Transverse colon (tissue), 4 donors: Measurements from ENCODE around the gene OR1D5. TPM values are rescaled to one million over a fixed set of nuclear protein-coding genes. Genes with fewer than 3 reads are reported as not detected.
A peak's percentile ranks its signal among the peaks of the same experiment; 100 is the strongest.

Experiments
- DNase-seq: peaks from one replicate; pipeline ENCODE4 v3.0.0-alpha.2; 2019
- H3K27ac ChIP-seq, 4 donors: fragments of 200-600 bp; sonication (generic); 2 replicates each; pipeline ENCODE4 v1.5.1; 2016 to 2018; ENCODE audit warnings: inconsistent platforms in 4 of 4
- H3K27me3 ChIP-seq: fragments of 200-600 bp; sonication (generic); 2 replicates; pipeline ENCODE4 v1.5.1; 2017; ENCODE audit warnings: inconsistent platforms
- H3K36me3 ChIP-seq, 4 donors: fragments of 200-600 bp; sonication (generic); 2 replicates each; pipeline ENCODE4 v1.5.1; 2017 to 2019; ENCODE audit warnings: inconsistent platforms in 4 of 4
- H3K4me1 ChIP-seq, 4 donors: fragments of 200-600 bp; sonication (generic); 2 replicates each; pipeline ENCODE4 v1.5.1; 2017 to 2020; ENCODE audit warnings: inconsistent platforms in 4 of 4
- H3K4me3 ChIP-seq, 4 donors: fragments of 200-600 bp; sonication (generic); 1 replicate in 1 of 4; 2 replicates in 3 of 4; pipeline versions ENCODE4 v1.5.1 to v1.6.1; 2017 to 2019; ENCODE audit warnings: inconsistent platforms in 4 of 4
- H3K9me3 ChIP-seq, 2 donors: fragments of 200-600 bp; sonication (generic); 2 replicates each; pipeline ENCODE4 v1.5.1; 2017 to 2019; ENCODE audit warnings: inconsistent platforms in 2 of 2
- CTCF ChIP-seq, 5 experiments: fragments of 200-600 bp in 3 of 5; fragments of 450-650 bp in 2 of 5; sonication (generic) in 3 of 5; IDR thresholded peaks; 1 replicate in 2 of 5; 2 replicates in 3 of 5; pipeline ENCODE4 v1.5.1; 2016 to 2017; ENCODE audit warnings: antibody characterized with exemption in 5 of 5, inconsistent platforms in 3 of 5, mild to moderate bottlenecking in 2 of 5, moderate library complexity in 1 of 5
- EP300 ChIP-seq: sonication (generic); formaldehyde crosslinking; IDR thresholded peaks from one replicate; pipeline ENCODE4 v1.6.1; 2017; ENCODE audit warnings: antibody characterized with exemption, low read depth
- POLR2A ChIP-seq: fragments of 450-650 bp; IDR thresholded peaks from one replicate; pipeline ENCODE4 v1.6.1; 2016; ENCODE audit warnings: antibody characterized with exemption, mild to moderate bottlenecking, moderate library complexity
- POLR2AphosphoS5 ChIP-seq, 3 donors: sonication (generic); formaldehyde crosslinking; IDR thresholded peaks; one replicate each; pipeline ENCODE4 v1.6.1; 2016; ENCODE audit warnings: antibody characterized with exemption in 3 of 3
- WGBS, 2 donors: methylation state at CpG; one replicate each; pipeline ENCODE4 v1.1.5; 2018; ENCODE audit warnings: low coverage in 1 of 2; 5-methylcytosine and 5-hydroxymethylcytosine counted together
- in situ Hi-C, 4 donors: fragments of 200-750 bp; cut with MboI; loops; one replicate each; pipeline versions ENCODE4 v1.15.0 to v1.15.1; 2017; ENCODE audit warnings: low sequenced_read_pairs in 3 of 4, low pct_ligation_motif_present in 1 of 4, low pct_unique_long_range_greater_than_20kb in 1 of 4
- intact Hi-C: fragments of 100-400 bp; cut with DNase I; formaldehyde crosslinking; loops from one replicate; pipeline ENCODE4 v1.15.1; 2023; ENCODE audit warnings: low total_unique reads
- total RNA-seq, 4 donors: library from RNA; depleted of rRNA; stranded (reverse); fragments of >200 nt; gene quantifications; one replicate each; pipeline ENCODE4 v1.1.0, GENCODE V29; 2016

OR1D5 gene
- total RNA-seq, 4 donors from 2014 or later: not detected

- no peak for DNase-seq
- intact Hi-C loops: no loop called here
- in situ Hi-C loops: loop anchor here in 3 of 4 donors (25.0 kb wide), 1 partner anchor 588 kb away; the partner anchor contains the start of genes CTNS (in 3 of the 3) and SHPK (in 3 of the 3)
- WGBS, 2 donors: 80 to 93% methylated on average over 1 to 8 of the region's 8 CpGs
- peaks cover 4 to 10% (median 4%) of the 10 kb centered on the region in 4 donors for H3K4me1 ChIP-seq
- no peak overlapping the region for H3K27ac ChIP-seq
- TF ChIP-seq POLR2AphosphoS5 (IDR thresholded peaks at IDR 0.05): no peak
- no peak for TF ChIP-seq CTCF (IDR thresholded peaks at IDR 0.05)
- no peak for TF ChIP-seq EP300
- no peak for TF ChIP-seq POLR2A
- H3K36me3 ChIP-seq: no peaks in the 10 kb centered on the region
- H3K9me3 ChIP-seq: no peaks in the 10 kb centered on the region
- no peaks in the 10 kb centered on the region for H3K27me3 ChIP-seq
- peak overlapping the region in 2 of 4 donors; percentile 57 to 58 for H3K4me3 ChIP-seq
These were observed 13.6 kb downstream of the OR1D5 start for GRCh38 chr17:3049705-3050295.

DNA sequence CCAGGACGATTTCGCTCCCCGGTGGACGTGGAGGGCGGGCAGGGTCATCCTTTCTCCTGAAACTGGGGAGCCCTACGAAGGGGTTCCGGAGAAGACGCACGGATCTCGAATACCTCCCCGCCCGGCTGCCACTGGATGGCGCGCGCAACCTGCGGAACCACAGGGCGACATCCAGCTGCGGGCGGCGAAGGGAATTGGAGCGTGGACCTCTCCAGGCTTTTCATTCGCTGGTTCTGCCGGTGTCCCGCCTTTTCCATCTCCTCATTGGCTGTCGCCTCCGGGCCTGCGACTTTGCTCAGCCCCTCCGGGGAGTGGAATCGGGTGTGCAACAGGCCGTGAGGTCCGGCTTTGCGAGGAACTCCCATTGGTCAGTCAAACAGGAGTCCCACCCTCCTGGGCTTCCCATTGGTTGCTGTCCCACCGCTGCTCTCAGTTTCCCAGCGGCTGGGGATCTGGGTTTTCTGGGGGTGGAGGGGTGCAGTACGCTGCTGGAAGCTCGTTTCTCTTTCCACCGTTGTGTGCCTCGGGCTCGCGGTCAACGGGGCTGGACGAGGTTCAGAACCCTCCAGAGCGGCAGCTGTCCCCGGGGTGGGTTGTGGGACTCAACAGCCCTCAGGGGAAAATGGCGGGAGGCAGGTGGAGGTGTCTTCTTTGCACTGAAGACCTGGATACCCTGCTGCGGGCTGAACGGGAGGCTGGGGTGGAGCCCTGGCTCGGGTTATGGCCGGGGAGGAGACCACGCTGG, 14.5 kb downstream of the OR1D5 start:
- H3K4me3 ChIP-seq: peak overlapping the region; percentile 47 to 81 (median 58)
- peaks cover 4 to 10% (median 4%) of the 10 kb centered on the region in 4 donors for H3K4me1 ChIP-seq
- 1% methylated on average over 47 of the region's 50 CpGs; no CpG with 5 or more reads in 1 of the 2 donors for WGBS, 2 donors
- peaks cover 0 to 3% of the 10 kb centered on the region in 2 donors for H3K9me3 ChIP-seq
- DNase-seq: peak; percentile 96
- TF ChIP-seq POLR2AphosphoS5 (IDR thresholded peaks at IDR 0.05) (peak in 1 of 3 donors; percentile 37), EP300 (no peak), POLR2A (peak; percentile 20), CTCF (IDR thresholded peaks at IDR 0.05) (peak; percentile 52 to 86 (median 72))
- H3K36me3 ChIP-seq: no peaks in the 10 kb centered on the region
- intact Hi-C loops: no loop called here
- peak overlapping the region; percentile 38 to 81 (median 69) for H3K27ac ChIP-seq
- no peaks in the 10 kb centered on the region for H3K27me3 ChIP-seq
- in situ Hi-C loops: loop anchor here in 3 of 4 donors (25.0 kb wide), 1 partner anchor 588 kb away; the partner anchor contains the start of genes CTNS (in 3 of the 3) and SHPK (in 3 of the 3)

DNA sequence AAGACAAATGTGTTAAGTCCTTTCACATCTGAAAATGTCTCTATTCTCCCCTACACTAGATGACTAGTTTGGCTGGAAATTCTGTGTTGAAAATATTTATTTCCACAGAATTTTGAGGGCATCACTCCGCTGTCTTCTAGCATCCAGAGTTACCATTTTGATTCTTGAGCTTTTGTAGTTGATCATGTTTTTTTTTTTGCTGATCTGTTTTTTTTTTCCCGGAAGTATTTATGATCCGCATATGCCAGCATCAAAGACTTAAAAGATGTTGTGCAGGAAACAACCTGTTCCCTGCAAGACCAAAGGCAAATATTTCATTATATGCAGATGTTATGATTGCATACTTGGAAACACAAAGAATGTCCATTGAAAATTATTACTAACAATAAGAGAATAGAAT, 16.7 kb downstream of the OR1D5 start:
- Histone ChIP-seq H3K27me3 (no peaks in the 10 kb centered on the region), H3K9me3 (peaks cover 0 to 5% of the 10 kb centered on the region in 2 donors), H3K4me1 (peaks cover 4 to 10% (median 4%) of the 10 kb centered on the region in 4 donors), H3K36me3 (no peaks in the 10 kb centered on the region), H3K4me3 (no peak overlapping the region), H3K27ac (no peak overlapping the region)
- intact Hi-C loops: no loop called here
- WGBS, 2 donors: 58 to 68% methylated on average over 3 of the region's 3 CpGs
- in situ Hi-C loops: loop anchor here in 3 of 4 donors (25.0 kb wide), 1 partner anchor 591 kb away; the partner anchor contains the start of genes CTNS (in 3 of the 3) and SHPK (in 3 of the 3)
- no peak for TF ChIP-seq CTCF (IDR thresholded peaks at IDR 0.05)
- TF ChIP-seq POLR2A: no peak
- DNase-seq: no peak

GRCh38 chr17:3043737-3044365, 19.6 kb downstream of the OR1D5 start:
- TF ChIP-seq POLR2A (no peak), CTCF (IDR thresholded peaks at IDR 0.05) (no peak), POLR2AphosphoS5 (IDR thresholded peaks at IDR 0.05) (no peak), EP300 (no peak)
- intact Hi-C loops: no loop called here
- Histone ChIP-seq H3K4me1 (peaks cover 0 to 6% (median 2%) of the 10 kb centered on the region in 4 donors), H3K36me3 (no peaks in the 10 kb centered on the region), H3K27ac (no peak overlapping the region), H3K4me3 (no peak overlapping the region), H3K9me3 (peaks cover 0 to 5% of the 10 kb centered on the region in 2 donors), H3K27me3 (peaks cover 2% of the 10 kb centered on the region)
- in situ Hi-C loops: loop anchor here in 3 of 4 donors (25.0 kb wide), 1 partner anchor 593 kb away; the partner anchor contains the start of genes CTNS (in 3 of the 3) and SHPK (in 3 of the 3)
- no peak for DNase-seq
- WGBS, 2 donors: 50 to 65% methylated on average over 2 to 11 of the region's 11 CpGs
